Spleen (tissue), 3 donors: Measurements from ENCODE around the gene GDPD1.

Source experiments
- POLR2A ChIP-seq, 3 donors: fragments of 450-650 bp; IDR thresholded peaks; one replicate each; pipeline ENCODE4 v1.5.1; 2017; ENCODE audit warnings: antibody characterized with exemption in 3 of 3, mild to moderate bottlenecking in 1 of 3
- POLR2AphosphoS5 ChIP-seq, 3 donors: sonication (generic); formaldehyde crosslinking; IDR thresholded peaks; one replicate each; pipeline ENCODE4 v1.5.1; 2017; ENCODE audit warnings: antibody characterized with exemption in 3 of 3

- TF ChIP-seq POLR2A (IDR thresholded peaks at IDR 0.05), result no peak
- TF ChIP-seq POLR2AphosphoS5 (IDR thresholded peaks at IDR 0.05), result no peak
Observed at GRCh38 chr17:59296190-59296589, 75.9 kb downstream of the GDPD1 start.
